ENCODE measurements around the gene MRPL51.

DNA sequence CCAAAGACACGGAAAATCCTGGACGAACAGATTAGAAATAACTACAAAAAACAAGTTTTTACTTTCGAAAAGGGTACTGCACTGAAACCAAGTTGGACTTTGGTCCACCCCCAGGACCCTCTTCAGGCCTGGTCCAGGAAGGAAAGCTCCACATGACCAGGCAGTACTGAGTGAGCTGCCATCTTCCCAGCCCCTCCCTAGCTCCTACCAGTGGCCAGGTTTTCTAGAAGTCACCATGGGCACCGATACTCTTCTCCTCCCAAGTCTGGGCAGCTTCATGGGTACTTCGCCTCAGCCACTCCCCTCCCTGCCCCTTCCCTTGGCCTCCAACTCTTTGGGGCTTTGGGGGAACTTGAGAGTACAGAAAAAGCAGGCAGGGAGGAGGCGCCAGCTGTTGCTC is 29.2 kb downstream of the MRPL51 start:
- TF ChIP-seq, protein P1, sequence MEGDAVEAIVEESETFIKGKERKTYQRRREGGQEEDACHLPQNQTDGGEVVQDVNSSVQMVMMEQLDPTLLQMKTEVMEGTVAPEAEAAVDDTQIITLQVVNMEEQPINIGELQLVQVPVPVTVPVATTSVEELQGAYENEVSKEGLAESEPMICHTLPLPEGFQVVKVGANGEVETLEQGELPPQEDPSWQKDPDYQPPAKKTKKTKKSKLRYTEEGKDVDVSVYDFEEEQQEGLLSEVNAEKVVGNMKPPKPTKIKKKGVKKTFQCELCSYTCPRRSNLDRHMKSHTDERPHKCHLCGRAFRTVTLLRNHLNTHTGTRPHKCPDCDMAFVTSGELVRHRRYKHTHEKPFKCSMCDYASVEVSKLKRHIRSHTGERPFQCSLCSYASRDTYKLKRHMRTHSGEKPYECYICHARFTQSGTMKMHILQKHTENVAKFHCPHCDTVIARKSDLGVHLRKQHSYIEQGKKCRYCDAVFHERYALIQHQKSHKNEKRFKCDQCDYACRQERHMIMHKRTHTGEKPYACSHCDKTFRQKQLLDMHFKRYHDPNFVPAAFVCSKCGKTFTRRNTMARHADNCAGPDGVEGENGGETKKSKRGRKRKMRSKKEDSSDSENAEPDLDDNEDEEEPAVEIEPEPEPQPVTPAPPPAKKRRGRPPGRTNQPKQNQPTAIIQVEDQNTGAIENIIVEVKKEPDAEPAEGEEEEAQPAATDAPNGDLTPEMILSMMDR (optimal IDR thresholded peaks at IDR 0.05 in 1 of 3, IDR thresholded peaks at IDR 0.05 in 1 of 3, conservative IDR thresholded peaks at IDR 0.05 in 1 of 3; ENCODE audit: extremely low read depth in 1 of 3, insufficient read depth in 2 of 3, low read length in 3 of 3): no peak
- no peak for TF ChIP-seq EZH2 (IDR thresholded peaks at IDR 0.05; ENCODE audit: low read length)

All from keratinocyte (primary cell).